Activated B cell treated with CpG ODN at 0.5 μM for 24 hours (primary cell): Measurements from ENCODE around the gene FREY1. TPM values are rescaled to one million over a fixed set of nuclear protein-coding genes. Genes with fewer than 3 reads are reported as not detected.

Source experiments
- ATAC-seq: fragments of 200-7000 bp; cut with Tn5 transposase; one replicate; pipeline ENCODE4 v1.10.0; 2021; ENCODE audit warnings: low read depth, mild to moderate bottlenecking, moderate library complexity
- CTCF ChIA-PET: fragments of 350-600 bp; sonication (Branson Sonifier 250); formaldehyde crosslinking; loops from one replicate; lab custom pipeline; 2021; ENCODE audit warnings: antibody characterized with exemption; lab: Charles Lee
- POLR2A ChIA-PET: fragments of 350-600 bp; sonication (Branson Sonifier 250); formaldehyde crosslinking; loops from one replicate; lab custom pipeline; 2021; ENCODE audit warnings: antibody characterized with exemption; lab: Charles Lee
- DNase-seq: peaks from one replicate; pipeline ENCODE4 v3.0.0; 2022
- H3K27ac Mint-ChIP-seq: one replicate; pipeline ENCODE4 v1.8.0; 2020; ENCODE audit warnings: mixed read lengths
- H3K27me3 Mint-ChIP-seq: one replicate; pipeline ENCODE4 v1.8.0; 2021; ENCODE audit warnings: mixed read lengths
- H3K36me3 Mint-ChIP-seq: one replicate; pipeline ENCODE4 v1.8.0; 2021; ENCODE audit warnings: low read depth, mixed read lengths
- H3K4me1 Mint-ChIP-seq: one replicate; pipeline ENCODE4 v1.8.0; 2021; ENCODE audit warnings: mixed read lengths
- H3K4me3 Mint-ChIP-seq: one replicate; pipeline ENCODE4 v1.8.0; 2020; ENCODE audit warnings: mild to moderate bottlenecking, mixed read lengths
- H3K9me3 Mint-ChIP-seq: one replicate; pipeline ENCODE4 v1.8.0; 2020; ENCODE audit warnings: mixed read lengths
- intact Hi-C: fragments of 100-400 bp; cut with micrococcal nuclease; formaldehyde crosslinking; loops from one replicate; pipeline ENCODE4 v1.15.1; 2024
- total RNA-seq: library from RNA; stranded (reverse); gene quantifications from 2 replicates; pipeline ENCODE4 v1.2.3, GENCODE V29; 2022
- TF ChIP-seq, protein P1 (sequence below): fragments of 200-600 bp; IDR thresholded peaks from one replicate; pipeline ENCODE4 v1.8.0; 2022; ENCODE audit warnings: antibody characterized with exemption, mild to moderate bottlenecking

The FREY1 gene
- total RNA-seq, 1 donor from 2014 or later, result 4.6 TPM

GRCh38 chr11:45924036-45924915, 17.2 kb upstream of the FREY1 start:
- peak; percentile 18 for DNase-seq
- Mint-ChIP-seq H3K9me3 (no peaks in the 10 kb centered on the region), H3K27ac (peak overlapping the region; percentile 93), H3K36me3 (peaks cover 45% of the 10 kb centered on the region), H3K4me3 (peak overlapping the region; percentile 84), H3K4me1 (peaks cover 81% of the 10 kb centered on the region), H3K27me3 (no peaks in the 10 kb centered on the region)
- ChIA-PET CTCF (interaction anchor here (1.3 to 2.8 kb wide), 4 partner anchors 8 to 153 kb away, joined by 4 to 17 read pairs (median 8); no protein-coding TSS in a partner anchor), POLR2A (interaction anchor here (1.2 to 6.1 kb wide), 6 partner anchors 9 to 895 kb away, joined by 3 to 79 read pairs (median 9); no protein-coding TSS in a partner anchor)
- TF ChIP-seq, protein P1, sequence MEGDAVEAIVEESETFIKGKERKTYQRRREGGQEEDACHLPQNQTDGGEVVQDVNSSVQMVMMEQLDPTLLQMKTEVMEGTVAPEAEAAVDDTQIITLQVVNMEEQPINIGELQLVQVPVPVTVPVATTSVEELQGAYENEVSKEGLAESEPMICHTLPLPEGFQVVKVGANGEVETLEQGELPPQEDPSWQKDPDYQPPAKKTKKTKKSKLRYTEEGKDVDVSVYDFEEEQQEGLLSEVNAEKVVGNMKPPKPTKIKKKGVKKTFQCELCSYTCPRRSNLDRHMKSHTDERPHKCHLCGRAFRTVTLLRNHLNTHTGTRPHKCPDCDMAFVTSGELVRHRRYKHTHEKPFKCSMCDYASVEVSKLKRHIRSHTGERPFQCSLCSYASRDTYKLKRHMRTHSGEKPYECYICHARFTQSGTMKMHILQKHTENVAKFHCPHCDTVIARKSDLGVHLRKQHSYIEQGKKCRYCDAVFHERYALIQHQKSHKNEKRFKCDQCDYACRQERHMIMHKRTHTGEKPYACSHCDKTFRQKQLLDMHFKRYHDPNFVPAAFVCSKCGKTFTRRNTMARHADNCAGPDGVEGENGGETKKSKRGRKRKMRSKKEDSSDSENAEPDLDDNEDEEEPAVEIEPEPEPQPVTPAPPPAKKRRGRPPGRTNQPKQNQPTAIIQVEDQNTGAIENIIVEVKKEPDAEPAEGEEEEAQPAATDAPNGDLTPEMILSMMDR, result no peak
- peak; percentile 5 for ATAC-seq
- intact Hi-C loops, result no loop called here

- CTCF ChIA-PET, result interaction anchor here (0.7 to 2.8 kb wide), 6 partner anchors 9 to 151 kb away, joined by 4 to 17 read pairs (median 6); no protein-coding TSS in a partner anchor
- TF ChIP-seq, protein P1, result no peak
- Mint-ChIP-seq H3K36me3 (peaks cover 44% of the 10 kb centered on the region), H3K27me3 (no peaks in the 10 kb centered on the region), H3K4me3 (peak within 1 kb of the TSS; percentile 96), H3K4me1 (peaks cover 78% of the 10 kb centered on the region), H3K9me3 (no peaks in the 10 kb centered on the region), H3K27ac (peak within 1 kb of the TSS; percentile 97)
- intact Hi-C loops, result loop anchor here (1.0 to 2.0 kb wide), 4 partner anchors 8 to 42 kb away; no protein-coding TSS in a partner anchor
- POLR2A ChIA-PET, result interaction anchor here (0.6 to 8.2 kb wide), 13 partner anchors 10 to 893 kb away, joined by 3 to 263 read pairs (median 4); partner anchors contain the start of gene CRY2
- ATAC-seq (peak; percentile 6), DNase-seq (peak; percentile 62)
These were observed 15.5 kb upstream of the FREY1 start, which contains the start of gene LARGE2 for GRCh38 chr11:45922425-45923082. Gene LARGE2 (plus strand): TSS chr11:45922656. CDS start chr11:45922883, 227 bp downstream.

DNA sequence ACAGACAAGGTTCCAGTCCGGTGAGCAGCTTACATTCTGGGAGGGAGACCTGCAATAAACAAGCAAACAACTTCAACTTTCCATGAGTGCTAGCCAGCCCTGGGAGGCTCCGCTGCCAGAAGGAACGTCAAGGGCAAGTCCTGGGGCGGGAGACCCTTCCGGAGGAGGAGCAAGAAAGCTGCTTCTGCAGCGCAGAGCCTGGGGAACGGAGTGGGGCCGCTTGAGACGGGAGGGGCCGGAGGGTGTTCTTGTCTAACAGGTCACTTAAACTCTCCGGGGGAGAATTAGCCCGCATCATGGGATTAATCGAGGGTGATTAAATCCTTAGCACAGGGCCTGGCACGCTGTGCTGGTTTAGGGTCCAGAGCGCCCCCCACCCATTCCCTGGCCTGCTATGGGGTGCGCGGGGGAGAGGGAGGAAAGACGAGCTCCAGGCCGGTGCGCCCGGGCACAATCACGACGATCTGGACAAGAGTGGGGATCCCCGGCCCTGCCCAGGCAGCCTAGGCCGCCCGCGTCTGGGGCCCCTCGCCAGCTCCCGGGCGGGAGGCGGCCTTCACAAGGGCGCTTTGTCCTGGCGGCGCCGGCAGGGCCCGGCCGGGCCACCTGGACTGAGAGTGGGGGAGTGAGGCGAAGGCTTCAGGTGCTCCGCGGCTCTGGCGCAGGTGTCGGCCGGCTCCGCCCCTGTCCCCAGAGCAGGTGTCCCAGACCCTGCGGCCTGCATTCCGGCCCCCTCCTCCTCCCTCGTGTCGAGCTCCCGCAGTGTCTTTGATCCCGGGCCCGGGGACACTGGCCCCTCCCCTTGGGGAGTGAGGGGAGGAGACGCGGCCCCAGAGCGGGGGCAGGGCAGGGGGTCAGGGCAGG, 14.7 kb upstream of the FREY1 start:
- H3K4me3 Mint-ChIP-seq, result peak overlapping the region; percentile 78
- TF ChIP-seq, protein P1, result no peak
- intact Hi-C loops, result loop anchor here (1.0 to 2.0 kb wide), 2 partner anchors 9 to 43 kb away; no protein-coding TSS in a partner anchor
- H3K9me3 Mint-ChIP-seq, result no peaks in the 10 kb centered on the region
- peaks cover 38% of the 10 kb centered on the region for H3K36me3 Mint-ChIP-seq
- peak; percentile 17 for DNase-seq
- ATAC-seq, result no peak
- H3K4me1 Mint-ChIP-seq, result peaks cover 77% of the 10 kb centered on the region
- H3K27ac Mint-ChIP-seq, result peak overlapping the region; percentile 97
- no peaks in the 10 kb centered on the region for H3K27me3 Mint-ChIP-seq
- ChIA-PET CTCF (interaction anchor here (0.8 to 1.4 kb wide), 2 partner anchors 44 to 85 kb away, joined by 4 to 6 read pairs; no protein-coding TSS in a partner anchor), POLR2A (interaction anchor here (0.6 to 8.2 kb wide), 6 partner anchors 12 to 198 kb away, joined by 3 to 263 read pairs (median 4); partner anchors contain the start of gene CRY2)

DNA sequence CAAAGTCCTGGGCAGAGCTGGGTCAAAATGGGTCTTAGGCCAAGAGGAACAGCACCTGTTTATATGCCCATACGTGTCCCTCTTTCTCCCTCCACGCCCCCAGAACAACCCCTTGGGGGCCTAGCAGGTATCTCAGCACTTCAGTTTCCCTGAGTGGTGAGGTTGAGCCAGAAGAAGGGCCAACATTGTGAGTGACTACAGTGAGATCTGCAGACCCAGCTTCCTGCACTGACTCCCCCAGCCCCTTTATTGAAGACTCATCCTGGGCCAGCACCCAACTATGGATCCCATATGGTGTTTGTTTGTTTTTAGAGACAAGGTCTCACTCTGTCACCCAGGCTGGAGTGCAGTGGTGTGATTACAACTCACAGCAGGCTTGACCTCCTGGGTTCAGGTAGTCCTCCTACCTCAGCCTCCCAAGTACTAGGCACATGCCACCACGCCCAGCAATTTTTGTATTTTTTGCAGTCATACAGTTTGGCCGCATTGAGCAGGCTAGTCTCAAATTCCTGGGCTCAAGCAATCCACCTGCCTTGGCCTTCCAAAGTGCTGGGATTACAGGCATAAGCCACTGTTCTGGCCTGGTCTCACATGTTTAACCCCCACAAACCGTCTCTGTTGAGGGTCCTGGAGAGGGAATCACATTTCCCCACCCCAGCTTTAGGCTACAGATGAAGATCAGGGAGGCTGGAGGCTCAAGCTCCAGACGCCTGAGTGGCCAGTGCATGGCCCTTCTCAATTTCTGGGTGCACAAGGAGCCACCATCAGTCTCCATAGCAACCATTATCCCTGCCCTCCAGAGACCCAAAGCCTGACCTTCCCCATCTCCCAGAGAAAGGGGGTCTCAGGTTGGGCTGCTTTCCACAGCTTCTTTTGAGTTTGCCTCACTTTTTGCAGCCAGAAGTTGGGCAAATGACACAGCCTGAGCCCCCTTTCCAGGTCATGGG, 13.7 kb upstream of the FREY1 start:
- Mint-ChIP-seq H3K36me3 (peaks cover 35% of the 10 kb centered on the region), H3K4me3 (peak overlapping the region; percentile 78), H3K4me1 (peaks cover 76% of the 10 kb centered on the region), H3K27me3 (no peaks in the 10 kb centered on the region), H3K27ac (peak overlapping the region; percentile 97), H3K9me3 (no peaks in the 10 kb centered on the region)
- intact Hi-C loops, result no loop called here
- DNase-seq, result no peak
- ChIA-PET POLR2A (interaction anchor here (0.6 to 8.2 kb wide), 4 partner anchors 13 to 199 kb away, joined by 3 to 263 read pairs (median 4); partner anchors contain the start of gene CRY2), CTCF (interaction anchor here (0.8 to 1.4 kb wide), 2 partner anchors 10 to 45 kb away, joined by 4 to 6 read pairs; no protein-coding TSS in a partner anchor)
- TF ChIP-seq, protein P1, result no peak
- no peak for ATAC-seq
